HG03060 (cell line): Measurements from ENCODE around the gene KCNK10.

Source experiments
- ATAC-seq: cut with Tn5 transposase; IDR thresholded peaks from one replicate; pipeline ENCODE4 v1.9.1; 2021; ENCODE audit warnings: low read depth, moderate number of reproducible peaks; ENCODE audit not compliant: unreplicated experiment

The KCNK10 gene

DNA sequence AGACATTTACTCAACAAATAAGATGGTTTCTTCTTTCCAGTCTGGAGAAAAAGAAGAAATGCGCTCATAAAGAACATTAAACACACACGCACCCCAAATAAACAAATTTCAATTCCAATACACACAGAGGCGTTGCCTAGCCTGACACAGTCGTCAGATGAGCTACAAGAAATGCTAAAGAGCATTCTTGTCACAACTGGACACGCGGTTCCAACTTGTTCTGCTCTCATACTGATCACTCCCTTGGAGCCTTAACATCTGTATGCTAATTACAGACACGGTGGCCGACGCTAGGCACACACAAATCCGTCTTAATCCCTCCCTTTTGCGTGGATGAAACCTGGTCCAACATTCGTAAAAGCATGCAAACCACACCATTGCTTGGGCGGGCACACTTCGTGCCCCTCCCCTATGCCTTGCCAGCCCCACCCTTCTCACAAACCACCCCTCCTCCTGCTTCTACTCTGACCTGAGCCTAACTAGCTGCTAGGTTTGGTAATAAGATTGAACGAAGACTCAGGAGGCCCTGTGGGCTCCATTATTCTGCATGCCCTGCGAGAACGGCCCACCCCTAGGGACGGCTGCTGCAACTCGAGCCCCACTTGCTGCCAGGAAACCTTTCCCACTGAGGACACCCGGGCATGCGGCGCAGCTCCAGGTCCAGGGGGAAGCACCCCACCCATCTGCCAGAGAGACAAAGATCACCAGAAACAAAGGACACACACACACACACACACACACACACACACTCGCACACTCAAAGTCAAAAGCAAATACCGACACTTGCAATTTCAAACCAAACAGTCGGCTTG is 1.2 kb downstream of the KCNK10 start:
- ATAC-seq, result no peak

DNA sequence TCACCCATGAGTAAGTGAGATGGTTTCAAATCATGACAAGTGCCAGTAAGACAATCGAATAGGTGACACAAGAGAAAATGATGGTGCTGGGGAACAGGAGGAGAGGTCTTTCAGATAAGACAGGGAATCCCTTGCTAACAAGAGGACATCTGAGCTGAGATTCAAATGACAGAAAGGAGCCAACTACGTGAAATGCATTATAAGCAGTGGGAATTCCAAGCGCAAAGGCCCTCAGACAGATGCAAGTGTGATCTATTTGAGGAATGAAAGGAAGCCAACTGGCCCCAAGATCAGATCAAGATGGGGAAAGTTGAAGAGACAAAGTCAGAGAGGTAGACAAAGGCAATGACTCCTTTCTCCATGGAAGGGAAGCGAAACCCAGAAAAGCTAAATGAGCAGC is 4.7 kb downstream of the KCNK10 start:
- ATAC-seq, result no peak

DNA sequence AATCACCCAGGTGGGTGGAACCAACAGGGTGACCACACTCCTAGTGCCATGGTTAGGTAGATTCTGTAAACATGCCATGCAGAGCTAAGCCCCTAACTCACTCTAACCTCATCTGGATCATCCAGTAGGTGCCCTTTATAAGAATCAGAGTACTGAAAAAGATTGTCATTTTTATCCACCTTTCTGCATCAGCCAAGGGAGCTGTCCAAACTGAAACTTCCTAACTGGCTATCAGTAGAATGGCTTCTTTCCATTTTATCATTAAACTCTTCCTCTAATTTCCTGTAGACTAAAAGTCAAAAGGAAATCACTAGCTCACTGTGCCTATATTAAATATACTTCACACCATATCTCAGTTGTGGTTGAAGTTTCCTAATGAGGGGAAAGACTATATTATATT is 6.5 kb downstream of the KCNK10 start:
- ATAC-seq, result no peak

- ATAC-seq, result no peak
These were observed 10.8 kb downstream of the KCNK10 start for GRCh38 chr14:88312257-88312656.

GRCh38 chr14:88311780-88312179 is 11.3 kb downstream of the KCNK10 start:
- ATAC-seq, result no peak

- no peak for ATAC-seq
These were observed 12.6 kb downstream of the KCNK10 start for GRCh38 chr14:88310449-88310848.

DNA sequence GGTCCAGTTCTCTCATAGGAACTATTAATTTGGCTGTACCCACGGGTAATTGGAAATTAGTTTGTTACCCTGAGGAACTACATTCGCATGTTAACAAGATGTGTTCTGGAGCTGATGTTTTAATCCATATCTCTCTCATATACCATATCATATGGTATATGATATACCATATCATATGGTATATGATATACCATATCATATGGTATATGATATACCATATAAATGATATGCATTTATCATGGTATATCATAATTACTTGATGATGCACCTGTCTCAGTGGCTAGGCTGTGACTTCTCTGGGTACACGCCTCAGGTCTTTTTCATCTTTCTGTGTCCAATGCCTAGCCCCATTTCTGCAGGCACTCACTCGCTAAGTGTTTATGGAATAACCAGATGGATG is 13.0 kb downstream of the KCNK10 start:
- ATAC-seq, result no peak

DNA sequence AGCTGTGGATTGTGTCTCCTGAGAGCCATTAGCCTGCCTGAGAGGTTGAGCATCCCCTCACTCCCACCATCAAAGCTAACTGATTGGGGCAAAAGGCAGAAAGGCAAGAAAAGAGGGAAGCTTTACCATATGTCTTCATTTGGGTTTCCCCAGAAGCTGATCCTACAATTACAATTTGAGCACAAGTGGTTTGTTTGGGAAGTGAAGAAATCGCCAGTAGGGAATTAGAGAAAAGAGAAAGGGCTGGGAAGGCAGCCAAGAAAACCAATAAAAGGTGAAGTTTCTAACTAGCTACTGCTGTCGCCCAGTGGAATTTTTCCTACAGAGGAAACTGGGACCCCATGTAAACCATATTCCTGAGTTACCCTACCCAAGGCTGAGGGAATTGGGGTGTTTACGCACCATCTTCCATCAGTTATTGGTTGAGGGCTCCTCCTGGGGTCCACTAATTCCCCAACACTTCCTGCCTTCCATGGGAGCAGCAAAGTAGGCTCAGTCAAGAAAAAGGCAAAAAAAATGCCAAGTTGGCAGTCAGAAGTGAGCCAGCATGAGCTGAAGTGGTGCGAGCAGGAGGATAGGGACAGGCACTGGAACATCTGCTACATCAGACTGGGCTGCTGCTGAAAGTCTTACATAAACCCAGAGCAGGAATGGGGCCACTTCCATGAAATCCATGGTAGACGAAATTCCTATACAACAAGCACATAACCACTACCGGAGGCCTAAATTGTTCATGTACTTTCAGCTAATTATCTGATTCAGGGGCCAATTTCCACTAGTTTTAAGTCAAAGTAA is 17.3 kb downstream of the KCNK10 start:
- no peak for ATAC-seq

DNA sequence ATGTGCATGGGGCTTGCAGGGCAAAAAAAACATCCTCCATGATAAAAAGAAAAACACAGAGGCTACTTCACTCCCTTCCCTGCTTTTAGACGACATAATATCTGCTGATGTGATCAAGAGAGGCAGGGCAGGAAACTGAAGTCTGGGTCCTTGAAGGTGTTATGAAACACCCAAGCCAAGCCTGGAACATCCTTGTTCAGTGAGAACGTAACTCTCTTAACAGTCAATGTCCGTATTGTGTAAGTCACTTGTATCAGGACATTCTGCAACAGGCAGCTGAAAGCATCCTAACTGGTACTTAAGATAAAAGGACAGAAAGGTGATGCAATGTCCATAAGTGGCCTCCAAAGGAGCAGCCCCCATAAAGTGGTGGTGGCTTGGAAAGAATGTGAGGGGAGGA is 20.0 kb downstream of the KCNK10 start:
- ATAC-seq, result no peak

GRCh38 chr14:88301381-88301780 is 21.7 kb downstream of the KCNK10 start:
- ATAC-seq, result no peak

- ATAC-seq, result no peak
These were observed 22.3 kb downstream of the KCNK10 start for GRCh38 chr14:88300817-88301216.

DNA sequence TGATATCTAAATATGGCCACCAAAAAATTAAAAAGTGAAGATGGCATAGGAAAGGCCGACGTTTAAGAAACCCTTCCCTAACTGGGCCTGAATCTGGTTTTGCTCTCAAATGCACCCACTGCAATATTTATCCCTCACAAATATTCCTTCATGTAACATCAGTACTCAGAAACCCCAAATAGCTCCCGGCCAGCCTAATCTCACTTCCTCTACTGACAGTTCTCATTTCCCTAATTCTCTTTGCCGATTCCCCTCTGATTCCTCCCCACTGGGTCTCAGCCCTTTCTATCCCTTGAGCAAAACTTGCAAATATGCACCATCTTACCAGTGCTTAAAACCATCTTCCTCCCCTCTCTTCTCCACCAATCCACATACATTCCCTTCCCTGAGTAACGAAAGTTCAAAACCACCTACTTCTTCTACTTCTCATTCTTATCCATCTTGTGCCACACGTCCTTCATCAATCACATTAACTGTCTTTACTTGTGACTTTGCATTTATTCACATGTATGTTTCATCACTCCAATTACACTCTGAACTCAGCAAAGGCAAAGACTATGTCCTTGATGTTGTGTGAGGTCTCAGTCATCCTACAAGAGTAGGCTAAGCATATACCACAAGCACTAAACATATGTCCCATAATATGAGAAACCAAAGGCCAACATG is 23.1 kb downstream of the KCNK10 start:
- ATAC-seq, result no peak

GRCh38 chr14:88297306-88297705 is 25.8 kb downstream of the KCNK10 start:
- no peak for ATAC-seq

- ATAC-seq, result no peak
These were observed 26.7 kb downstream of the KCNK10 start for GRCh38 chr14:88296351-88296750.

DNA sequence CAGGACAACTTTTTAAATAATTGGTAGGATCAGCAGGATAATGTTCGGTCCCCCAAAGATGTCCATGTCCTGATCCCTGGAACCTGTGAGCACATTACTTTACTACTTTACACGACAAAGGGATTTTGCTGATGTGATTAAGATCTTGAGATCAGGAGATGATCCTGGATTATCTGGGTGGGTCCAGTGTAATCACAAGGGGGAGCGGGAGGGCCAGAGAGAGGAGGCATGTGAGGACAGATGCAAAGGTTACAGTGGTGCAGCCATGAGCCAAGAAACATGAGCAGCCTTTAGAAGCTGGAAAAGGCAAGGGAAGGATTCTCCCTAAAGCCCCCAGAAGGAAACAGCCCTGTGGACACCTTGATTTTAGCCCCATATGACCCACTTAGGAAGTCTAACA is 33.1 kb downstream of the KCNK10 start:
- no peak for ATAC-seq

DNA sequence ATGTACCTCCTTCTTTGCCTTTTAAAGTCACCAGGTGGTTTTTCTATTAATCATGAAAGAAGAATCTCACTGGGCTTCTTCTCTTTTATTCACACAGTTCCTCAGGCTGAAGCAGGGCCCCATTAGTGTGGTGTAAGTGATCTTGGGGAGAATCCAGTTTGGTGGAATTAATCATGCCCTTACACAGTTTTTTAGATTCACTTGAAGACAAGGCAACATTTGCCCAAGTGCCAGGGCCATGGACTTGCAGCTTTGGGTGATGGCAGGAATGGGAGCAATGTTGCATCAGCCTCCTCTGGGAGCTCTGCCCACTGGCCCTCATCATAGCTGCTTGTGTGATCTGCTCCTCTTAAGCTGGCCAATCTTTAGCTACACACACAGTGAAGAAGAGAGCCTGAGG is 33.8 kb downstream of the KCNK10 start:
- ATAC-seq, result no peak

DNA sequence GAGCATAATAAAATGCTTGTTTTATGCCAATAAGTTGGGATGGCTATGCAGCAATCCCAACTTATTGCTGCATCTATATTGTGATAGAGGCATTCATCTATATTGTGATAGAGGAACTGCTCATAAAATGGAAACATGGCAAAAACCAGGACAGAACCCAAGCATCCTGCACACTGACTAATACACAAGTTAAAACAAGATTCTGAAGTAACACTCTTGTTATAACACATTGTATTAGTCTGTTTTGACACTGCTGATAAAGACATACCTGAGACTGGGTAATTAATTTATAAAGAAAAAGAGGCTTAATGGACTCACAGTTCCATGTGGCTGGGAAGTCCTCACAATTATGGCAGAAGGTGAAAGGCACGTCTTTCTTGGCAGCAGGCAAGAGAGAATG is 36.8 kb downstream of the KCNK10 start:
- ATAC-seq, result no peak

GRCh38 chr14:88281447-88281846 is 41.6 kb downstream of the KCNK10 start:
- ATAC-seq, result no peak

- ATAC-seq, result no peak
These were observed 46.0 kb downstream of the KCNK10 start for GRCh38 chr14:88276923-88277596.

DNA sequence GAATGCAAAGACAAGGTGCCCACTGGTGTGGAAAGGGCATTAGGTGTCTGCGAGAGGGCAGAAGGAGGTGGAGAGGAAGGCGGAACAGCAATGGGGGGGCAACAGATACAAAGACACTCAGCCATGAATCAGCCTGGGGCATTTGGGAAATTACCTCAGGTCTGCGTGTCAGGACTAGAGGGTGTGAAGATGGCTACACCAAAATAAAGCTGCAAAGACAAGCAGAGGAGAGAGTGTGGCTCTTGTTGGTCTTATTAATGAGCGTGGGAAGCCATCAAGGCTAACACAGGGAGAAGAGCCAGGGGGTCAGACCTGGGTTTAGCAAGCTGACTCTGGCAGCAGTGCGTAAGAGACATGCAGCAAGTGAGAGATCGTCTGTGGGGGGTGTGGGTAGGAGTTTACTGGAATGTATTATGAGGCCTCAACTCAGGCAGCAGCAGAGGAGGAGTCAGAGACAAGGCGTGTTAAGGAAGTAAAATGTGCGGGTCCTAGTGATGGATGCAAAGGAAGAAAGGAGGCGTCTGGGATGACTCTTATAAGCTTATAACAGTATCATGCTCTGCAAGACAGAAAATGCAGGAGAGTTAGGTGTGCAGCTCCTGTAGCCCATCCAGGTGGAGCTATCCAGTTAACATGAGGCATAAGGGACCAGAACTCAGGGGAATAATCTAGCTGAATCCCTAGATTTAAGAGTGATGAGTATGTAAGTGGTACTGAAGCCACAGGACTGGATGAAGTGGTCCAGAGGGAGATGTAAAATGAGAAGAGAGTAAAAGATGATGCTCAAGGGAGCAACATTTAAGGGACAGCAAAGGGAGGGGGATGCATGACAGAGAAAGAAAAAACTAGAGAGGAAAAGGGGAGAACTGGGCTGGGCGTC is 50.4 kb downstream of the KCNK10 start:
- no peak for ATAC-seq
